ENCODE measurements around the gene CHAC1.

Gene CHAC1

DNA sequence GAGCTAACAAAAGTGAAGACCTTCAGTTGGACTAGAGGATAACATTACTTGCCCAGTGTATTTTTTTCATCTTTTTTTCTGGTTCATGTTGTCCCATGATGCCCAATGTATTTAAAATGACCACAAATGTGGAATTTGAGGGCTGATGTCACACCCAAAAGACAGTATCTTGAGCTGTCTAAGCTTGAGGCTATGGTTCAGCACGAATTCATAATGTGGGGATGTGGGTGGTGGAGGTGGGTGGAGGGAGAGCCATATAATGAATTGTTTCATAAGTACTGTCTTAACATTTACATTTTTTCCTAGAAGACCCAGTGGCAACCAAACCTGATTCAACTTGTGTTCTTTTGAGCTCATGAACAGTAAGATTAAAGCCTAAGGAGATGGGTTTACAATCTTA lies 37.5 kb downstream of the CHAC1 start:
- no peak for DNase-seq

DNA sequence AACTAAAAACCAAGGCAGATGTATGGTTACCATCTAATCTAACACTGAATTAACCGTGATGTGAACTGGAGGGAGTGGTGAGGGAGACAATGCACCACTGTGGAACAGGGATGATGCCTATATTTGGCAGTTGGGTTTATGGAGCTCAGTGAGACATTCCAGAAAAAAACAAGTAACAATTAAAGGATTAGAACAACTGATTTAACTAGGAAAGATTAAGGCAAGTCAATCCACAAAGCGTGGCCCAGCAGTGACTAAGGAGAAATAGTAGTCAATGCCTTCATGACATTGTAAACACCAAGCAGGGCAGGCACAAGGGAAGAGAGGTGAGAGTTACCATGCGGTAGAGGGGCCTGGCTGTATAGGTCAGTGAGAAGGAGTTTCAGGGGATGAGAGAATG lies 38.1 kb downstream of the CHAC1 start:
- no peak for DNase-seq

DNA sequence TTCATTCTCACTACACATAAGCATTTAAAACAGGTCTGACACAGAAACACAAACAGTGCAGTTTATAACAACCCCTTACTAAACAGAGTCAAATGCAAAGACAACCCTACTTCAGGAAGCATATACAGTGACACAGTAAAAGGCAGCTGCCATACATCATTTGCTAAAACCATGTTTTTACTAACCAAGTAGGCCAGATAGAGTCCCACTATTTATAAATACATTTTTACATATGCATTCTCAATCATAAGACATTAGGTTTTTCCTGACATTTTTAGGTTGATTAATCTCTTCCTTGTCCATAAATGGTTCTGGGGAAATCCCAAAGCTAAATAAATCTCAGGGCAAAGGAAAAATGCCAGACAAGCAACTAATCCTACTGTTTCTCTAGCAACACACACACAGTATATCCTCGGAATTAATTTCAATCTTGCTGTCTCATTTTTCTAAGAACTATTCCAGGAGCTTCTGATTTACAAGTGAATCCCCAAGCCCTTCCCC lies 39.0 kb downstream of the CHAC1 start:
- DNase-seq: no peak

DNA sequence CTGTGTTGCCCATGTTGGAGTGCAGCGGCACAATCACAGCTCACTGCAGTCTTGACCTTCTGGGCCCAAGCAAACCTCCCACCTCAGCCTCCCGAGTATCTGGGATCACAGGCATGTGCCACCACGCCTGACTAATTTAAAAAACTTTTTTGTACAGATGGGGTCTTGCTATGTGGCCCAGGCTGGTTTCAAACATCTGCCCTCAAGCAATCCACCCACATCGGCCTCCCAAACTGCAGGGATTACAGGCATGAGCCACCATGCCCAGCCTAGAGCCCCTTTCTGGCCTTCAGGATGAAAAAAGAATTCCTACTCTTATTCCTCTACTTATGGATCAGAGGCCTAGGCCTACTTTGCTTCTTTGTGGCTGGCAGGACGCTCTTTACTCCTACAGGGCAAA lies 39.6 kb downstream of the CHAC1 start:
- DNase-seq: no peak

DNA sequence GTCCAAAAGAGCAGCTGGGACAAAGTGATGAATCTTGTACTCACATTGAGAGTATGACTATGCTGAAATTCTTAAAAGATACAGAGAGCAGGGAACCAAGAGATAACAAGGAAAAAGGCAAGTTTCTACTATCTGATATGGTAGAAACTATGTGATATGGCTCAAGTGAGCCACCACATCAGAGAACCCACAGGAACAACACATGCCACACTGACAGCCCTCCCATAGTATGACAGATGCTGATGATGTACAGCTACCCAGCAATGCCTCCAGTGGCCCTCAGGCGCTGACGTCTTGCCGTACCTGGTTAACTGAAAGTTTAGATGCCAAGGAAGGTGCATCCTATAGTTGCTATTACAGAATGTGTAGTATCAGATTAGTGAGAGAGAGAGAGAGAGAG lies 42.4 kb downstream of the CHAC1 start:
- DNase-seq: no peak

DNA sequence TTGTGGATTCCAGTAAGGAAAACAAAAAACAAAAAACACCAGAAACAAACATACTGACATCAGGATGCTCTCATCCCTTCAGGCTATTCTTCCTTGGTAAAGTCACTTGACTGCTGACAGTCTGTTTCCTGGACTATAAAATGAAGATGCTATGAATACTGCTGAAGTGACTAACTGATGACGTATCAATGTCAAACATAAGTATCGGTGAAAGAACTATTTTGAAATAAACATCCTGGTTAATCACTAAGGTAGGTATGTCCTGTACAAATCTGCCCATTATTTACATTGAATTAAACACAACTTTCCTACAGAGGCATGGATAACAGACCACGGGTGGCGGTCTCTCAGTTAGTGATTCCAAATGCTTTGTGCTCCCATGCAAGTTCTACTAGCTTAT lies 45.9 kb downstream of the CHAC1 start:
- no peak for DNase-seq

DNA sequence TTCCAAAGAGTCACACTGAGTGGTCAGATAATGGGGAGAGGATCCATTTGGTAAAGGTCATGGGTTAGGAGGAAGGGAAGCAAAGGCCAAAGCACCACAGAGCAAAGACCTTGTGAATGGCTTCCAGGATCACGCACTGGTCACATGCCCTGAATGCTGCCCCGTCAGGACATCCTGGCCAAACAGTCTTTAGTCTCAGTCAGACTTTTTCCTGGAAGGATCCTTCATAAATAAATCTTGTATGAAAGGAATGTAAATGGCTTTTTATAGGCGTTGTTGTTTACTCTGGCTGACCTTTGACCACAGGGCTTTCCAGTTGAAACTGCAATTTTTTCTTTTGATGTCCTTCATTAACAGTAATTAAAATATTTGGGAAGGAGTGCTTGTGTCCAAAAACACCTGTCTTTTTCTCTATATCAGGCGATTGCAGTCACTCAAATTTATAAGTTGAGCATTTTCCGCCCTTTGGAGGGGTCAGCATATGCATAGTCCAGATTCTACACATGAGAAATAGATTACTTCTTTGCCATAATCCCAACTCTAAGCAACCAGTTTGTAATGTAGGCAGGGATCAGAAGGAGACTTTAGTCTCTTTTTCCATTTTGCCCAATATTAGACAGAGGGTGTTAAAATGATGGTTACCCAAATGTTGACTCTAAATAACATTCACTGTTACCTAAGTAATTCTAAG lies 48.4 kb downstream of the CHAC1 start:
- DNase-seq: no peak

DNA sequence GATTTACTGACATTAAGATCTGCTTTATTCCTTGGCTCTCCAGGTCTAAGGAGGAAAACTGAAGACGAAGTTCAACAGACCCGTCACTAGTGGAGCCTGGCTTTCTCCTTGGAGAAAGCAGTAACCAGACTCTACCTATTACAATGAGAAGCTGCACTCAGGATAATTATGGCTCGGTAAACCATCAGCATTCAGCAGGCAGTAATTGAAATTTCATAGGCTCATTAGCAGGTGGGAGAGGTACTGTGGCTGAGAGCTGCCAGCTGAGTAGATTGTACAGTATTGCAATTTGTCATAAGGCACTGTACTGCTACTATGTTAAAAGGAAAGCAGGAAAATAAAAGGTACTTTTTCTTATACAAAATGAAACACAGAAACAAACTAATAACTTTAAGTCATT lies 51.2 kb downstream of the CHAC1 start:
- no peak for DNase-seq

Measured in right hindlimb (tissue), 1 donor.